Osteocyte (in vitro differentiated cells): ENCODE measurements around the gene XPNPEP1. TPM values are rescaled to one million over a fixed set of nuclear protein-coding genes. Genes with fewer than 3 reads are reported as not detected.
A peak's percentile ranks its signal among the peaks of the same experiment; 100 is the strongest.

Experiments used
- DNase-seq: peaks from one replicate; pipeline ENCODE4 v3.0.0; 2021; ENCODE audit warnings: mixed read lengths; ENCODE audit not compliant: unreplicated experiment; ENCODE audit errors: extremely low spot score
- H3K27ac Mint-ChIP-seq: one replicate; pipeline ENCODE4 v1.8.0; 2021; ENCODE audit warnings: mild to moderate bottlenecking, mixed read lengths; ENCODE audit not compliant: unreplicated experiment
- H3K27me3 Mint-ChIP-seq: one replicate; pipeline ENCODE4 v1.8.0; 2021; ENCODE audit warnings: mixed read lengths; ENCODE audit not compliant: unreplicated experiment
- H3K36me3 Mint-ChIP-seq: one replicate; pipeline ENCODE4 v1.8.0; 2021; ENCODE audit warnings: mixed read lengths; ENCODE audit not compliant: unreplicated experiment
- H3K4me1 Mint-ChIP-seq: one replicate; pipeline ENCODE4 v1.8.0; 2021; ENCODE audit warnings: mixed read lengths; ENCODE audit not compliant: unreplicated experiment
- H3K4me3 Mint-ChIP-seq: one replicate; pipeline ENCODE4 v1.8.0; 2021; ENCODE audit warnings: mild to moderate bottlenecking, moderate library complexity, mixed read lengths; ENCODE audit not compliant: unreplicated experiment
- H3K9me3 Mint-ChIP-seq: one replicate; pipeline ENCODE4 v1.8.0; 2021; ENCODE audit warnings: mixed read lengths; ENCODE audit not compliant: unreplicated experiment
- total RNA-seq: library from RNA; stranded (reverse); gene quantifications from 2 replicates; pipeline ENCODE4 v1.2.1, GENCODE V29; 2021
- TF ChIP-seq, protein P1 (sequence below): fragments of 200-600 bp; sonication (generic); IDR thresholded peaks from 2 replicates; pipeline ENCODE4 v1.5.0; 2021; ENCODE audit warnings: antibody characterized with exemption, mild to moderate bottlenecking, moderate library complexity

XPNPEP1 gene
- total RNA-seq, 1 donor from 2014 or later = 74.5 TPM

- Mint-ChIP-seq H3K4me1 (peaks cover 41% of the 10 kb centered on the region), H3K4me3 (no peak overlapping the region), H3K27me3 (no peaks in the 10 kb centered on the region), H3K27ac (peak overlapping the region; percentile 49), H3K36me3 (peaks cover 41% of the 10 kb centered on the region), H3K9me3 (no peaks in the 10 kb centered on the region)
- no peak for DNase-seq
- TF ChIP-seq, protein P1, sequence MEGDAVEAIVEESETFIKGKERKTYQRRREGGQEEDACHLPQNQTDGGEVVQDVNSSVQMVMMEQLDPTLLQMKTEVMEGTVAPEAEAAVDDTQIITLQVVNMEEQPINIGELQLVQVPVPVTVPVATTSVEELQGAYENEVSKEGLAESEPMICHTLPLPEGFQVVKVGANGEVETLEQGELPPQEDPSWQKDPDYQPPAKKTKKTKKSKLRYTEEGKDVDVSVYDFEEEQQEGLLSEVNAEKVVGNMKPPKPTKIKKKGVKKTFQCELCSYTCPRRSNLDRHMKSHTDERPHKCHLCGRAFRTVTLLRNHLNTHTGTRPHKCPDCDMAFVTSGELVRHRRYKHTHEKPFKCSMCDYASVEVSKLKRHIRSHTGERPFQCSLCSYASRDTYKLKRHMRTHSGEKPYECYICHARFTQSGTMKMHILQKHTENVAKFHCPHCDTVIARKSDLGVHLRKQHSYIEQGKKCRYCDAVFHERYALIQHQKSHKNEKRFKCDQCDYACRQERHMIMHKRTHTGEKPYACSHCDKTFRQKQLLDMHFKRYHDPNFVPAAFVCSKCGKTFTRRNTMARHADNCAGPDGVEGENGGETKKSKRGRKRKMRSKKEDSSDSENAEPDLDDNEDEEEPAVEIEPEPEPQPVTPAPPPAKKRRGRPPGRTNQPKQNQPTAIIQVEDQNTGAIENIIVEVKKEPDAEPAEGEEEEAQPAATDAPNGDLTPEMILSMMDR = no peak
Measured at GRCh38 chr10:109904397-109904796, 18.9 kb downstream of the XPNPEP1 start.

DNA sequence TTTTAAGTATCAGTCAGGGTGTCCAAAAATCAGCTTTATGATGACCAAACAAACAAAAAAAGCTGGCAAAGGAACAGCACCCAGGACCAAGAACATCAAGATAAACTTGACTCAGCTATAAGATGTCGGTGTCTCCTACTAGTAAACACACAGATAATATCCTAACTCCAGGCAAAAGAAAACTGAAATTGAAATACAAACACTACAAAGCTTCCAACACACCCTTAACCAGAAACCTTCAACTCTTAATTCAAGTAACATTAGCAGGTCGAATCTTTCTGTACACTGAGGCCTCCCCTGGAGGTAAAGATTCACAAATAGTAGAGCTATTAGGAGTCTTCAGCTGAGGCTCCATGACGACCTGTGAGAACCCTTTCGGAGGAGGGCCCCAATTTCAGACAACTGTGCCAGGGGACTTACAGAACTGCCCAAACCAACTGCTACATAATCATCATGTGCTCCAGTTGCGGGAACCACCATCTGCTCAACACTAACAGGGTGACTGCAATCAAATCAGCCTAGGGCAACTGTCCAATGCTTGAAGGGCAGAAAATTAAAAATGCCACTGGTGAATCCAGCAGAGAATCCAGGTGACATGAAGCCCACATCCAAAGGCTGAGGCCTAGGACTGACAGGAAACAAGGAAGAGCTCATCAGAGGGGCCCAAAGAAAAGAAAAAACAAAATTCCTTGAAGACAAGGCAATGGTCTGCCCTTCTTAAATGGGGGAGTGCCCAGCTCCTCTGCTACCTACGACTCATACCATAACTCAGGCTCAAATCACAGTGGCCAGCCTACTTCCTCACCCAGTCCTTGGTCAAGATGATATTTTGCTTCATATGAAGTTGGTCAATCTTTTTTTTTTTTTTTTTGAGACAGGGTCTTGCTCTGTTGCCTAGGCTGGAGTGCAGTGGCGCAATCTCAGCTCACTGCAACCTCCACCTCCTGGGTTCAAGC lies 20.0 kb downstream of the XPNPEP1 start:
- Mint-ChIP-seq H3K4me3 (no peak overlapping the region), H3K27me3 (no peaks in the 10 kb centered on the region), H3K9me3 (no peaks in the 10 kb centered on the region), H3K4me1 (peaks cover 52% of the 10 kb centered on the region), H3K36me3 (peaks cover 43% of the 10 kb centered on the region), H3K27ac (peak overlapping the region; percentile 91)
- TF ChIP-seq, protein P1 = no peak
- no peak for DNase-seq

DNA sequence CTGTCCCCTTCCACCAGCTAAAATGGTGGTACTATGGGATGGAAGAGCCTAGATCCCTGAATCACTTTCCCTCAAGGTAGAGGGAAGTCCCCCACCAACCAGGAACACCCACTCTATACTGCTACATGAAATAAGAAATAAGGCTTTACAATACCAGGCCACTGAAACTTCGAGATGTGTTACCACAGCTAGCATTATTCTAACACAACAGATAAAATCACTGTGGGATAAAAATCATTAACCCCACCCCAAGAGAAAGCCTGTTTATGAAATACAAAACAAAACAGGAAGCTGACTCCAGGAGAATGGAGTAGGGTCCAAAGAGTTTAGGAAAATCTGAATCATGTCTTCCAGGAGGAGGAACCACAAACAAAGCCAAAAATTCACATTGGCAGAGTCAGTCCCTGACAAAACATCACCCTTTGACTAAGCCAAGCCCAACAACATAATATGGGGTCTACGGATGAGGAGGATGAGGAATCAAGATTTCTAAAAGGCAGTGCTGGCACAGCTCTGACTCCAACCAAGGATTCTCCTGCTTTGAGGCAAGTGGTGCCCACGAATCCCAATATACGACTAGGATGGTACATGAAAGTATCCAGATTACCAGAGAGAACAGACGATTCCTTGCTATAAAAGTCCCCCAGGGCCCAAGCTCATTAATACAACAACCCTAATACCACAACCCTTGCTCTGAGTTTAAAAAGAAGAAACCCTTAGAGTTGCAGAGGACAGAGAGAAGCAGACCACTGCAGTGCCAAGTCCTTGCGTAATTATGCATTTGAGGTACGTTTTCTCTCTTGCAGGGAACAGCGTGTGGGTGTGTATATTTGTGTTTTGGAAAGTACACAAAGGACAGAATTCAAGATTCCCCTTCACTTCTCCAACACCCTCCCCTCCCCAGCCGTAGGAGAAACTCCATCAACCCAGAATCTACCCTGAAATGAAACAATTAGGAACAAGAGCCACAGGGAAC lies 23.7 kb downstream of the XPNPEP1 start:
- peak overlapping the region; percentile 69 for H3K27ac Mint-ChIP-seq
- H3K4me1 Mint-ChIP-seq = peaks cover 69% of the 10 kb centered on the region

DNA sequence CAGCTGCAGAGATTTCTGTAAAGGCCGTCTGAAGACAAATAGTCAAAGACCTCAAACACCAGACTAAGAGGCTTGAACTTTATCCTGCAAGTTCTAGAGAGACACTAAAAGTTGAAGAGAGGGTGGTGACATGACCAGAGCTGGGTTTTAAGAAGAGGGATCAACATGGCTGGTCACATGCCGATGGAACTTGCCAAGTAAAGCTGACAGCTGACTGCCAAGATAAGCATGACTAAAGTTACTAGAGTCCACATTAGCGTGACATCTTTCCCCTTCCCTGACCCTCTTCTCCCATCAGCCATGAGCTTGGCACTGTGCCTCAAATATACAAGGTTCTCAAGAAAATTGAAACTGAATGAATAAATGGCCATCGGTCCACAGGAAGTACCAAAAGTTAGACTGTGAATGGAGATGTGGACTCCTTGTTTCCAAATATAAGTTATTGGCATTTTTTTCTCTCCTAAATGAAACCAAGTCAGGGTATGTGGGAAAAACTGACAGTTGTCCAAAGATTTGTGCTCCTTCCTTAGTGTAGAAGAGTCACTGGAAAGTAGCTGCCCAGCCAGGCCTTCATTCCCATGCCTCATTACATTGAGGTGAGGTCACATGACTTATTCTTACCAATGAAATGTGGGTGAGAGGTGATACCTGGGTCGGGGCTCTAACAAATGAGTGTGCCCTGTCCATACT lies 24.5 kb downstream of the XPNPEP1 start:
- peak overlapping the region; percentile 69 for H3K27ac Mint-ChIP-seq
- peaks cover 66% of the 10 kb centered on the region for H3K4me1 Mint-ChIP-seq
- no peak for DNase-seq
- H3K36me3 Mint-ChIP-seq = peaks cover 17% of the 10 kb centered on the region
- no peaks in the 10 kb centered on the region for H3K9me3 Mint-ChIP-seq
- no peaks in the 10 kb centered on the region for H3K27me3 Mint-ChIP-seq
- TF ChIP-seq, protein P1 = no peak
- no peak overlapping the region for H3K4me3 Mint-ChIP-seq

More for the DNA sequence above, 23.7 kb downstream of the XPNPEP1 start:
- Mint-ChIP-seq H3K4me3 (no peak overlapping the region), H3K36me3 (peaks cover 17% of the 10 kb centered on the region), H3K27me3 (no peaks in the 10 kb centered on the region), H3K9me3 (no peaks in the 10 kb centered on the region)
- no peak for DNase-seq
- TF ChIP-seq, protein P1 = no peak
